ENCODE measurements around the gene FPR2. TPM values are rescaled to one million over a fixed set of nuclear protein-coding genes. Genes with fewer than 3 reads are reported as not detected.

FPR2 gene
- total and polyA plus RNA-seq, 2 experiments from 2014 or later: not detected

GRCh38 chr19:51799774-51800472, 38.9 kb downstream of the FPR2 start:
- no peaks in the 10 kb centered on the region for H3K27me3 ChIP-seq (ENCODE audit: insufficient read depth)
- H3K9me3 Mint-ChIP-seq: peaks cover 71% of the 10 kb centered on the region
- no peaks in the 10 kb centered on the region for H4K20me1 ChIP-seq (replicated peaks; ENCODE audit: insufficient read depth)
- no peak for ATAC-seq
- no peak overlapping the region for H3K4me3 ChIP-seq
- peaks cover 5% of the 10 kb centered on the region; the same call in 1 of the 2 replicates for H3K9me2 ChIP-seq (ENCODE audit: insufficient read depth)
- H3K79me2 ChIP-seq (replicated peaks; ENCODE audit: insufficient read depth): no peaks in the 10 kb centered on the region
- no peak for DNase-seq (ENCODE audit: low spot score)
- H3K27ac Mint-ChIP-seq: no peak overlapping the region
- no peaks in the 10 kb centered on the region for H3K36me3 ChIP-seq (ENCODE audit: insufficient read depth)
- no peaks in the 10 kb centered on the region for H3K4me1 ChIP-seq (ENCODE audit: insufficient read depth)
- peaks cover 9% of the 10 kb centered on the region for H3K27me3 Mint-ChIP-seq (ENCODE audit: insufficient read depth, low read depth, poor library complexity)
- TF ChIP-seq CTCF (conservative IDR thresholded peaks at IDR 0.05; ENCODE audit: low read depth in 2 of 2): no peak
- TF ChIP-seq ZNF114 (CRISPR knock-in tag; IDR thresholded peaks at IDR 0.05): no peak
- no peak for TF ChIP-seq POLR2AphosphoS5 (IDR thresholded peaks at IDR 0.05; ENCODE audit: low read depth)
- no peak for TF ChIP-seq EZH2phosphoT487 (IDR thresholded peaks at IDR 0.05; ENCODE audit: unreplicated experiment)
- no peak for TF ChIP-seq REST (IDR thresholded peaks at IDR 0.05; ENCODE audit: unreplicated experiment)
- TF ChIP-seq NANOG (IDR thresholded peaks at IDR 0.05; ENCODE audit: borderline replicate concordance): no peak
- no peak for TF ChIP-seq STAT1 (IDR thresholded peaks at IDR 0.05; ENCODE audit: unreplicated experiment)
- TF ChIP-seq JUNB (IDR thresholded peaks at IDR 0.05; ENCODE audit: unreplicated experiment): no peak
- TF ChIP-seq CREB1 (CRISPR knock-in tag; IDR thresholded peaks at IDR 0.05; ENCODE audit: low read depth): no peak
- no peak for TF ChIP-seq ZNF462 (CRISPR knock-in tag; IDR thresholded peaks at IDR 0.05)
- H3K4me2 ChIP-seq: no peak overlapping the region
- H2AFZ ChIP-seq: no peak overlapping the region
- no peak overlapping the region for H3K27ac ChIP-seq (ENCODE audit: low read depth)
- H3K36me3 Mint-ChIP-seq (ENCODE audit: low read depth): peaks cover 20% of the 10 kb centered on the region
- H3K4me1 Mint-ChIP-seq: no peaks in the 10 kb centered on the region
- no peaks in the 10 kb centered on the region for H3F3A ChIP-seq (replicated peaks; ENCODE audit: low read depth)
- H3K4me3 Mint-ChIP-seq: no peak overlapping the region
